ENCODE measurements around the gene SRXN1.

The SRXN1 gene

GRCh38 chr20:675453-676314 lies 22.7 kb upstream of the SRXN1 start, which contains the start of gene SCRT2:
SCRT2 (minus strand) TSS chr20:675802; CDS start chr20:675601, 201 bp downstream.
- DNase-seq (ENCODE audit: low read depth in 2 of 2) = peak; percentile 53 to 56

GRCh38 chr20:675033-675452 lies 22.0 kb upstream of the SRXN1 start:
- DNase-seq (ENCODE audit: low read depth in 2 of 2) = no peak

- DNase-seq (ENCODE audit: low read depth in 2 of 2) = no peak
Observed at GRCh38 chr20:673603-674001, 20.6 kb upstream of the SRXN1 start.

GRCh38 chr20:672963-673602 lies 20.1 kb upstream of the SRXN1 start:
- DNase-seq (ENCODE audit: low read depth in 2 of 2) = no peak

- no peak for DNase-seq (ENCODE audit: low read depth in 2 of 2)
Observed at GRCh38 chr20:671252-672030, 18.4 kb upstream of the SRXN1 start.

- DNase-seq (ENCODE audit: low read depth in 2 of 2) = no peak
Observed at GRCh38 chr20:669573-669972, 16.6 kb upstream of the SRXN1 start.

- no peak for DNase-seq (ENCODE audit: low read depth in 2 of 2)
Observed at GRCh38 chr20:668638-669037, 15.6 kb upstream of the SRXN1 start.

GRCh38 chr20:668050-668449 lies 15.1 kb upstream of the SRXN1 start:
- DNase-seq (ENCODE audit: low read depth in 2 of 2) = no peak

- DNase-seq (ENCODE audit: low read depth in 2 of 2) = peak; percentile 54 to 61
Observed at GRCh38 chr20:667351-668034, 14.5 kb upstream of the SRXN1 start.

GRCh38 chr20:666877-667276 lies 13.9 kb upstream of the SRXN1 start:
- DNase-seq (ENCODE audit: low read depth in 2 of 2) = no peak

GRCh38 chr20:665276-665675 lies 12.3 kb upstream of the SRXN1 start:
- no peak for DNase-seq (ENCODE audit: low read depth in 2 of 2)

- no peak for DNase-seq (ENCODE audit: low read depth in 2 of 2)
Observed at GRCh38 chr20:664576-664975, 11.6 kb upstream of the SRXN1 start.

GRCh38 chr20:664151-664550 lies 11.2 kb upstream of the SRXN1 start:
- no peak for DNase-seq (ENCODE audit: low read depth in 2 of 2)

GRCh38 chr20:663315-664090 lies 10.5 kb upstream of the SRXN1 start:
- no peak for DNase-seq (ENCODE audit: low read depth in 2 of 2)

- no peak for DNase-seq (ENCODE audit: low read depth in 2 of 2)
Observed at GRCh38 chr20:662277-663192, 9.5 kb upstream of the SRXN1 start.

- DNase-seq (ENCODE audit: low read depth in 2 of 2) = no peak
Observed at GRCh38 chr20:661474-662270, 8.7 kb upstream of the SRXN1 start.

- no peak for DNase-seq (ENCODE audit: low read depth in 2 of 2)
Observed at GRCh38 chr20:658731-659291, 5.8 kb upstream of the SRXN1 start.

GRCh38 chr20:658202-658601 lies 5.2 kb upstream of the SRXN1 start:
- DNase-seq (ENCODE audit: low read depth in 2 of 2) = no peak
